GM18517 (cell line): Measurements from ENCODE around the gene C12orf43.

ENCODE experiments used
- ATAC-seq: cut with Tn5 transposase; IDR thresholded peaks from one replicate; pipeline ENCODE4 v1.9.1; 2021; ENCODE audit warnings: mild to moderate bottlenecking, moderate library complexity; ENCODE audit not compliant: unreplicated experiment

Gene C12orf43

GRCh38 chr12:121030576-121031212 lies 14.4 kb upstream of the C12orf43 start:
- ATAC-seq = no peak

DNA sequence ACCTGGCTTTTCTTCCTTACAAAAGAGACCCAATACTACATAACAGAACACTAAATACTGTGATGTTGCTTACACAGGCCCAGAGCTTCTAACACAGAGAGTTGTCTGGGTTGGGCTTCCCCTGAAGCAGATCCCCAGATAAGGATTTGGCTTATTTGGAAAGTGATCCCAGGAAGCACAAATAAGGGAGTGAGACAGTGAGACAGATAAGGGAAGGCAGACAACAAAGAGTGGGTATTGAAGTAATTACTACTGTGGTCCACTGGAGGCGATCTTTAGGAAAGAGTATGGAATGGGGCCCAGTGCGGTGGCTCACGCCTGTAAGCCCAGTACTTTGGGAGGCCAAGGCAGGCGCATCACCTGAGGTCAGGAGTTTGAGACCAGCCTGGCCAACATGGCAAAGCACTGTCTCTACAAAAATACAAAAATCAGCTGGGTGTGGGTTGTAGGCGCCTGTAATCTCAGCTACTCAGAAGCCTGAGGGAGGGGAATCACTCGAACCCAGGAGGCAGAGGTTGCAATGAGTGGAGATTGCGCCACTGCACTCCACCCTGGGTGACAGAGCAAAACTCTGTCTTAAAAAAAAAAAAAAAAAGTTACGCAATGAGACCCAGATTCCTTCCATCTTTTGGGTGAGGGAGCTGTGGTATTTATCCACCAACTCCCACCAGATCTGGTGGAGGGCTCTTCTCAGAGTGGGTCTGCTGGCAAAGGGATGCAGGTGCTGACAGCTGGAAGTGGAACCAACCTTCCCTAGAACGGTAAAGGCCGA lies 10.2 kb upstream of the C12orf43 start:
- ATAC-seq = no peak

DNA sequence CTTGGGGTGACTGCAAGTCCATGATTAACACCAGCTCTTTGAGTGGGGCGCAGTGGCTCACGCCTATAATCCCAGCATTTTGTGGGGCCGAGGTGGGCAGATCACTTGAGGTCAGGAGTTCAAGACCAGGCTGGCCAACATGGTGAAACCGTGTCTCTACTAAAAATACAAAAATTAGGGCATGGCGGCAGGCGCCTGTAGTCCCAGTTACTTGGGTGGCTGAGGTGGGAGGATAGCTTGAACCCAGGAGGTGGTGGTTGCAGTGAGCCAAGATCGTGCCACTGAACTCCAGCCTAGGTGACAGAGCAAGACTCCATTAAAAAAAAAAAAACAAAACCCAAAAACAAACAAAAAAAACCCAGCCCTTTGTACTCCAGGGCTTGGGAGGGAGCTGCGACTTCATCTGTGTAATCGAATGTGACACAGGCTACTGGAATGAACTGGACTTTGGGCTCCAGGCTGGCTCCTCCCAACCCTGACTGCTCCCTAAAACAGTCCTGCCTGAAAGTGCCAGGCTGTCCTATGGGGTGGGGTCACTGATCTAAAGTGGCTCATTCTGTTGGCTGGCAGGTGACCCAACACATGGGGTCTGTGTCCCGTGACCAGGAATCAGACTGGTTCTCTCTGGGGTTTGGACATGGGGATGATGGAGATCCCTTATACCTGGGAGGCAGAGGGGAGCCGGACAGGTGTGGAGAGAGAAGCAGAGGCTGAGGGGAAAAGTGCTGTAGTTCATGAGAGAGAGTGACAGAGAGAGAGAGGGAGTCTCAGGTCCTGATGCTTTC lies 9.3 kb upstream of the C12orf43 start:
- ATAC-seq = no peak

DNA sequence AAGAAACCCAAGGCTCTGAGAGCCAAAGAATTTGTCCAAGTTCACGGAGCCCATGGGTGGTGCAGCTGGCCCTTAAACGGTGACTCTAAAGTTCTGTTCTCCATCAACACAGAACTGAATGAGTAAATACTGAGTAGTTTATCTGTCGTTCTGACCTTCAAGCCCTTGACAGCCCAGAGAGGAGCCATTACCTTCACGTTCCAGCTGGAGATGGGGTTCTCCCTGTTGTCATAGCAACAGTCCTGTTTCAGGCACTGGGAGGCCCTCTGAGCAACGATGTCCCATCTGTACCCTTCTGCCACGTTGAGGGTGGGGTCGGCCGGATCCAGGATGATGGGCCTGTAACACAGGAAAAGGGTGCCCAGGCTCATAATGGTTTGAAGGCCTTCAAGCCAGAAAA lies 7.5 kb upstream of the C12orf43 start:
- ATAC-seq = no peak

DNA sequence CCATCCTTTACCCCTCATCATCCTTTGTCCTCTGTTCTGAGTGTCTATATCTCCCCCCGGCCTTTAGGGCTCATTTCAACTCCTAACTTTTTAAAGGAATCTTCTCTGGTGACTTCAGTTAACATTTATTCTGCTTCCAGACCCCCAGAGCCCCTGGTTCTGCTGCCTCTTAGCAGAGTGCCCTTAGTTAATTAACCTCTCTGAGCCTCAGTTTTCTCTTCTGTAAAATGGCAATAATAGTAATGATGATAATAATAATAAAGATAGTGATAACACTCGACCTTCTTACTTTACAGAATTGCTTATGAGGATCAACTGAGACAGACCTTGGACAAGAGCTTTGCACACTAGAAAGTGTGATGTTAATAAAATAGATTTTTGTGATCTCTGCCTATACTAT lies 6.4 kb upstream of the C12orf43 start:
- ATAC-seq = no peak

- ATAC-seq = no peak
Measured at GRCh38 chr12:121021754-121022153, 5.5 kb upstream of the C12orf43 start.

DNA sequence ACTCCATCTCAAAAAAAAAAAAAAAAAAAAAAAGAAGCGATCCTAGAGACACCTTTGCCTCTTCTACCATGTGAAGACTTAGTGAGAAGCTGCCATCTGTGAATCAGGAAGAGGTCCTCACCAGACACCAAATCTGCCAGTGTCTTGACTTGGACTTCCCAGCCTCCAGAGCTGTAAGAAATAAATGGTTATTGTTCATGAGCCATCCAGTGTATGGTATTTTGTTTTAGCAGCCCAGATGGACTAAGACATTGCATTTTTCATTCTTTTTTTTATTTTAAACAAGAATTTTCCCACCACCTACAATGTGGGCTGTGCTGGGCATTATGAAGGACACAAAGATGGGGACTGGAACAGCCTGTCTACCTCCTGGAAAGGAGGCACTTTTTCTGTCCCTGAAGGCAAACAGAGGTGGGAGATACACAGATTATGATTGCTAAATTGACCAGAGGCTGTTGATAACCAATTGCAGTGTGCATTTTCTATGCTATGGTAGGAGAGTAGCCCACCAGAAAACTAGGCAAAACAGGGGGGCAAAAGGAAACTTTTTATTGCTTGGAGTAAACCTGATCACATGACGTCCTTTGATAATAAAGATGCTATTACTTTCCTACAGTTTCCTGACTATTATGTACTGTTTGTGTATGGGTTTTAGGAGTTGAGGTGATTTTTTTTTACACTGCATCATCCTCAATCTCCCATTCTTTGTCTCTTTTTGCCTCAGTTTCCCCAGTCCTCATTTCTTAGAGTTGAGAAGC lies 2.8 kb upstream of the C12orf43 start:
- ATAC-seq = no peak

DNA sequence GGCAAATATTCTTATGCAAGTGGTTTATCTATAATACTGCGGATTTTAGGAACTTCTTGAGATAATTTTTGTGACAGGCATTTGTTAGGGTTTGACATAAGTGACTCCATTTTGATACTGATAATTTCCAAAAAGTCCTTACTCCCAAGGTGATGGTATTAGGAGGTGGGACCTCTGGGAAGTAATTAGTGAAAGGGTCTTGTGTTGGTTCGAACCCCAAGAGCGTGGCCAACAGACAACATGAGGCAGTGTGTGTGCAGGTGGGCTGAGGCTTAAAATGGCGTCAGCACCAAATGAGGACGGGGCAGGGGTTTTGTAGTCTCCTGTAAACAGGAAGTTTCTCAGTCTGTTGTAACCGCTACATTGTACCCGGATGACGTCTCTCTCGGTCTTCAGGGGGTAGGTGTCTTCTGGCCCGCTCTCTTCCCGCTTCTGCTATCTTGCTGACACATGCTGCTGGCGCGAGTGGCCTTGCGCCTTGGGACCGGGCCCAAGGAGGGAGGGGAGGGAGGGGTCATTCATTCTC lies 1.7 kb upstream of the C12orf43 start:
- ATAC-seq = no peak

DNA sequence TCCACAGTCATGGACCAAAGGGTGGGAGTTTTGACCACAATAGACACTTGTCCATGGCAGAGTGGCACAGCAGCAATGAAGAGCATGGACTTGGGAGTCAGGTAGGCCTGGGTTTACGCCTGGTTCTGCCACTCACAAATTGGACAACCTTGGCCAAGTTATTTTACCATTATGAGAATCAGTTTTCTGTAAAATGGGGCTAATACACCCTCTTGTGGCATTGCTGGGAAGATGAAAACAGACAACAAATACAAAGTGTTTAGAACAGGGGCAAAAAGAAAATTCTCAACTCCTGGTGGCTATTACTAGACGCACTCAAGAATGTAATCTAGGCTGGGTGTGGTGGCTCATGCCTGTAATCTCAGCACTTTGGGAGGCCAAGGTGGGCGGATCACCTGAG lies 2.6 kb downstream of the C12orf43 start:
- ATAC-seq = no peak

DNA sequence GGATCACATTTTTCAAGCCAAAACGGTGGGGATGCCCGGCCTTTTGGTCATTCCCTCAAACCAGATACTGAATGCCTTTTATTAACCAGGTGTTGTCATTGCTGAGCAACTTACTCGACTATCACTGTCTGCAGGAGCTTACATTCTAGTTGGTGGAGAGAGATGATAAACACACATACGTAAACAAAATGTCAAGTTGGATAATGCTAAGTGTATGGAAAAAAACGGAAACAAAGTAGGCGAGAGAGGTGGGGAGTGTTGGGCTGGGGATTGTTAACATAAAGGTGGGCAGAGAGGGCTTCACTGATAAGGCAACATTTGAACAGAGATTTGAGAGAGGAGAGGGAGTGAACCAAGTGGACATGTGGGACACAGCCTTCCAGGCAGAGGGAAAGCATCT lies 4.5 kb downstream of the C12orf43 start:
- no peak for ATAC-seq

DNA sequence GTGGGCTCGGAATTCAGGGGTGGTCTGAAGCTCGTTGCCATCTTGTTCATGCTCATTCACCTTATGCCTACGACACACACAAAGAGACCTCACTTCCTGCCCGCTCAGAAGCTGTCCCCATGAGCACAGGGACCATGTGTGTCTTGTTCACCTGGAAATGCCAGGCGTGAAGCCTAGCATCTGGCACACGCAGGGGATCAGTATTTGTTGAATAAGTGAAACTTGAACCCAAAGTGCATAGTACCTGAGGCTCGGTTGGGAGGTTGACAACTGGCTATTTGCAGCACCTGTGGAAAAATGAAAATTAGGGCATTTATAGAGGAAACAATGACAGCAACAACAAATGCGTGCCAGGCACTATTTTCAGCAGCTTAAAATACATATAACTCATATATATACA lies 5.4 kb downstream of the C12orf43 start:
- no peak for ATAC-seq

GRCh38 chr12:121009741-121010140 lies 6.5 kb downstream of the C12orf43 start:
- ATAC-seq = no peak

- ATAC-seq = no peak
Measured at GRCh38 chr12:121008347-121009098, 7.8 kb downstream of the C12orf43 start.

GRCh38 chr12:121005346-121005815 lies 10.9 kb downstream of the C12orf43 start:
- ATAC-seq = no peak

- ATAC-seq = no peak
Measured at GRCh38 chr12:121004253-121004815, 12.0 kb downstream of the C12orf43 start.

- no peak for ATAC-seq
Measured at GRCh38 chr12:121003650-121004049, 12.6 kb downstream of the C12orf43 start.

DNA sequence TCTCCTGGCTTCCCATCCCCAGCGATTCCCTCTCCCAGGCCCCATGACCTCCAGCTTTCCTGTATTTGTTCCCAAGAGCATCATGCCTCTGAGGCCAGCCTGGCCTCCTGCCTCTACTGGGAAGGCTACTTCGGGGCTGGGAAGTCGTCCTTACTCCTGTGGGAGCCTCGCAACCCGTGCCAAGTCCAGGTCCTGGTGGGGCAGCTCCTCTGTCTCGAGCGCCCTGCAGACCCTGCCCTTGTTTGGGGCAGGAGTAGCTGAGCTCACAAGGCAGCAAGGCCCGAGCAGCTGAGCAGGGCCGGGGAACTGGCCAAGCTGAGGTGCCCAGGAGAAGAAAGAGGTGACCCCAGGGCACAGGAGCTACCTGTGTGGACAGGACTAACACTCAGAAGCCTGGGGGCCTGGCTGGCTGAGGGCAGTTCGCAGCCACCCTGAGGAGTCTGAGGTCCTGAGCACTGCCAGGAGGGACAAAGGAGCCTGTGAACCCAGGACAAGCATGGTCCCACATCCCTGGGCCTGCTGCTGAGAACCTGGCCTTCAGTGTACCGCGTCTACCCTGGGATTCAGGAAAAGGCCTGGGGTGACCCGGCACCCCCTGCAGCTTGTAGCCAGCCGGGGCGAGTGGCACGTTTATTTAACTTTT lies 14.3 kb downstream of the C12orf43 start:
- no peak for ATAC-seq

GRCh38 chr12:121001060-121001459 lies 15.2 kb downstream of the C12orf43 start:
- no peak for ATAC-seq

DNA sequence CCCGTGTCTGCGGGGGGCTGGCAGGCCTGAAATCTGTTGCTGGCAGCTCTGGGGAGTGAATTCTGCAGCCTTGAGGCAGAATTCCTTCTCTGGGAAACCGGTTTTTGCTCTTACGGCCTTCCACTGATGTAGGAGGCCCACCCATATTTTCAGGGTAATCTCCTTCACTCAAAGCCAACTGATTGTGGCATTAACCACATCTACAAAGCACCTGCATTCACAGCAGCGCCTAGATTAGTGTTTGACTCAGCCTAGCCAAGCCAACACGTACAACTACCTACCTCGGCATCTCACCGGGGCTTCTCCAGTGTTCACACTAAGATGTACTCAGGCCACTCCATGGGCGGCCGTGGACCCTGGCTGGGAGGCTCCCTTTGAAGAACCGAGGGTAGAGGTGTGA lies 15.8 kb downstream of the C12orf43 start:
- no peak for ATAC-seq
